ENCODE data around the gene RERE.

DNA sequence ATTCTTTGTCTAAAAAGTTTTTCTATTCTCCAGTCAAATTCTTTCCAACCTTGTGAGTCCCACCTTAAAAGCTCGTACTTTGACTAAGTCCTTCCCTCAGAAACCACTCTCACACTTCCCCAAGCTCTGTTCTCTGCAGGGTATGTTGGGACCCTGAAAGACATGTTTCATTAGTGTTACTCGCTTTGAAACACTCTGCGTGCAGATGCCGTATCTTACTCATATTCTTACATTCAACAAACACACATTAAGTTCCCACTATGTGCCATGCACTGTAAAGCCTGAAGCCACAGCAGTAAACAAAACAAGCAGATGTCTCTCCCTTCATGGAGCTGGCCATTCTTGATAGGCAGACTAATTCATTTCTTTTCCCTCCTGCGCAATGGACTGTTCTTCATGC, 229.7 kb downstream of the RERE start:
- TF ChIP-seq, protein P1, sequence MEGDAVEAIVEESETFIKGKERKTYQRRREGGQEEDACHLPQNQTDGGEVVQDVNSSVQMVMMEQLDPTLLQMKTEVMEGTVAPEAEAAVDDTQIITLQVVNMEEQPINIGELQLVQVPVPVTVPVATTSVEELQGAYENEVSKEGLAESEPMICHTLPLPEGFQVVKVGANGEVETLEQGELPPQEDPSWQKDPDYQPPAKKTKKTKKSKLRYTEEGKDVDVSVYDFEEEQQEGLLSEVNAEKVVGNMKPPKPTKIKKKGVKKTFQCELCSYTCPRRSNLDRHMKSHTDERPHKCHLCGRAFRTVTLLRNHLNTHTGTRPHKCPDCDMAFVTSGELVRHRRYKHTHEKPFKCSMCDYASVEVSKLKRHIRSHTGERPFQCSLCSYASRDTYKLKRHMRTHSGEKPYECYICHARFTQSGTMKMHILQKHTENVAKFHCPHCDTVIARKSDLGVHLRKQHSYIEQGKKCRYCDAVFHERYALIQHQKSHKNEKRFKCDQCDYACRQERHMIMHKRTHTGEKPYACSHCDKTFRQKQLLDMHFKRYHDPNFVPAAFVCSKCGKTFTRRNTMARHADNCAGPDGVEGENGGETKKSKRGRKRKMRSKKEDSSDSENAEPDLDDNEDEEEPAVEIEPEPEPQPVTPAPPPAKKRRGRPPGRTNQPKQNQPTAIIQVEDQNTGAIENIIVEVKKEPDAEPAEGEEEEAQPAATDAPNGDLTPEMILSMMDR (conservative IDR thresholded peaks at IDR 0.05 in 1 of 2, IDR thresholded peaks at IDR 0.05 in 1 of 2; ENCODE audit: extremely low read depth in 1 of 2, insufficient read depth in 1 of 2, low read depth in 1 of 2, low read length in 2 of 2), result no peak
- TF ChIP-seq EZH2 (IDR thresholded peaks at IDR 0.05; ENCODE audit: borderline replicate concordance, low read length), result no peak
